Measurements from ENCODE around the gene SCAPER.

SCAPER gene

GRCh38 chr15:76664895-76665294 lies 240.2 kb downstream of the SCAPER start:
- DNase-seq, result no peak

- DNase-seq, result no peak
Measured at GRCh38 chr15:76664411-76664810, 240.7 kb downstream of the SCAPER start.

GRCh38 chr15:76663529-76663928 lies 241.6 kb downstream of the SCAPER start:
- no peak for DNase-seq

GRCh38 chr15:76648732-76649444 lies 256.3 kb downstream of the SCAPER start:
- DNase-seq, result no peak

- no peak for DNase-seq
Measured at GRCh38 chr15:76647612-76648011, 257.5 kb downstream of the SCAPER start.

- no peak for DNase-seq
Measured at GRCh38 chr15:76644646-76645045, 260.5 kb downstream of the SCAPER start.

GRCh38 chr15:76642671-76643070 lies 262.5 kb downstream of the SCAPER start:
- DNase-seq, result no peak

- DNase-seq, result no peak
Measured at GRCh38 chr15:76637166-76637565, 268.0 kb downstream of the SCAPER start.

- DNase-seq, result no peak
Measured at GRCh38 chr15:76636059-76636458, 269.1 kb downstream of the SCAPER start.

GRCh38 chr15:76626611-76627010 lies 278.5 kb downstream of the SCAPER start:
- no peak for DNase-seq

GRCh38 chr15:76625267-76625666 lies 279.9 kb downstream of the SCAPER start:
- no peak for DNase-seq

- DNase-seq, result no peak
Measured at GRCh38 chr15:76614725-76615124, 290.4 kb downstream of the SCAPER start.

- no peak for DNase-seq
Measured at GRCh38 chr15:76588811-76589747, 316.1 kb downstream of the SCAPER start.

GRCh38 chr15:76585576-76585897 lies 319.6 kb downstream of the SCAPER start:
- DNase-seq, result no peak

GRCh38 chr15:76584868-76585575 lies 320.1 kb downstream of the SCAPER start:
- no peak for DNase-seq

- DNase-seq, result no peak
Measured at GRCh38 chr15:76582550-76582949, 322.6 kb downstream of the SCAPER start.

GRCh38 chr15:76577879-76578512 lies 327.1 kb downstream of the SCAPER start:
- DNase-seq, result no peak

- no peak for DNase-seq
Measured at GRCh38 chr15:76576523-76577279, 328.4 kb downstream of the SCAPER start.

- no peak for DNase-seq
Measured at GRCh38 chr15:76575679-76576078, 329.5 kb downstream of the SCAPER start.

- DNase-seq, result no peak
Measured at GRCh38 chr15:76575274-76575673, 329.9 kb downstream of the SCAPER start.

- DNase-seq, result no peak
Measured at GRCh38 chr15:76572983-76573314, 332.2 kb downstream of the SCAPER start.

GRCh38 chr15:76566276-76566675 lies 338.9 kb downstream of the SCAPER start:
- no peak for DNase-seq
